Endothelial cell of umbilical vein (primary cell): ENCODE measurements around the gene PCDHGB4.

Experiments used
- CTCF ChIP-seq, 2 donors: IDR thresholded peaks; 1 replicate in 1 of 2; 2 replicates in 1 of 2; pipeline ENCODE4 v1.5.1; 2011; ENCODE audit warnings: low read length in 2 of 2, mild to moderate bottlenecking in 2 of 2, moderate library complexity in 2 of 2, control low read depth in 1 of 2, inconsistent platforms in 1 of 2, low read depth in 1 of 2; ENCODE audit not compliant: insufficient read depth in 1 of 2; ENCODE audit errors: extremely low read depth in 1 of 2
- EZH2 ChIP-seq: IDR thresholded peaks from 2 replicates; pipeline ENCODE4 v1.6.1; 2012; ENCODE audit warnings: borderline replicate concordance, low read depth, mild to moderate bottlenecking, moderate library complexity, low read length, inconsistent platforms; ENCODE audit not compliant: severe bottlenecking
- GATA2 ChIP-seq: IDR thresholded peaks from 2 replicates; pipeline ENCODE4 v1.7.0; 2011; ENCODE audit warnings: low read depth, mild to moderate bottlenecking, moderate library complexity, mixed read lengths, low read length; ENCODE audit not compliant: insufficient read length, insufficient read depth
- JUN ChIP-seq: IDR thresholded peaks from 2 replicates; pipeline ENCODE4 v1.6.1; 2011; ENCODE audit warnings: borderline replicate concordance, low read depth; ENCODE audit not compliant: insufficient read length, insufficient read depth
- MAX ChIP-seq: IDR thresholded peaks from 2 replicates; pipeline ENCODE4 v1.6.1; 2011; ENCODE audit not compliant: insufficient read depth, insufficient read length
- MYC ChIP-seq: IDR thresholded peaks from one replicate; pipeline ENCODE4 v1.6.1; 2011; ENCODE audit warnings: mild to moderate bottlenecking, low read depth, low read length
- POLR2A ChIP-seq: IDR thresholded peaks from 2 replicates; pipeline ENCODE4 v1.6.1; 2012; ENCODE audit warnings: low read depth, mild to moderate bottlenecking, control low read depth, low read length
- POLR2AphosphoS5 ChIP-seq: IDR thresholded peaks from 2 replicates; pipeline ENCODE4 v1.6.1; 2012; ENCODE audit warnings: low read depth, mild to moderate bottlenecking, control low read depth, low read length, moderate library complexity; ENCODE audit not compliant: insufficient read depth

- no peak for TF ChIP-seq EZH2
- TF ChIP-seq CTCF (IDR thresholded peaks at IDR 0.05; ENCODE audit: extremely low read depth in 1 of 2, insufficient read depth in 1 of 2, low read depth in 1 of 2, low read length in 2 of 2), result no peak
- TF ChIP-seq MYC, result no peak
- TF ChIP-seq POLR2AphosphoS5, result no peak
- no peak for TF ChIP-seq POLR2A
- TF ChIP-seq MAX, result no peak
- TF ChIP-seq JUN, result no peak
- TF ChIP-seq GATA2, result no peak
Observed at GRCh38 chr5:141398608-141399007, 11.1 kb downstream of the PCDHGB4 start.
